GM19035 (cell line): ENCODE results near the gene RNF183.
A peak's percentile ranks its signal among the peaks of the same experiment; 100 is the strongest.
"Not testable (repeated sequence)": the region's sequence is repeated elsewhere in the genome, so short reads cannot be mapped to it uniquely, and the experiment has no call there.

Experiments
- ATAC-seq: cut with Tn5 transposase; IDR thresholded peaks from one replicate; pipeline ENCODE4 v1.9.1; 2021; ENCODE audit not compliant: unreplicated experiment

RNF183 gene

DNA sequence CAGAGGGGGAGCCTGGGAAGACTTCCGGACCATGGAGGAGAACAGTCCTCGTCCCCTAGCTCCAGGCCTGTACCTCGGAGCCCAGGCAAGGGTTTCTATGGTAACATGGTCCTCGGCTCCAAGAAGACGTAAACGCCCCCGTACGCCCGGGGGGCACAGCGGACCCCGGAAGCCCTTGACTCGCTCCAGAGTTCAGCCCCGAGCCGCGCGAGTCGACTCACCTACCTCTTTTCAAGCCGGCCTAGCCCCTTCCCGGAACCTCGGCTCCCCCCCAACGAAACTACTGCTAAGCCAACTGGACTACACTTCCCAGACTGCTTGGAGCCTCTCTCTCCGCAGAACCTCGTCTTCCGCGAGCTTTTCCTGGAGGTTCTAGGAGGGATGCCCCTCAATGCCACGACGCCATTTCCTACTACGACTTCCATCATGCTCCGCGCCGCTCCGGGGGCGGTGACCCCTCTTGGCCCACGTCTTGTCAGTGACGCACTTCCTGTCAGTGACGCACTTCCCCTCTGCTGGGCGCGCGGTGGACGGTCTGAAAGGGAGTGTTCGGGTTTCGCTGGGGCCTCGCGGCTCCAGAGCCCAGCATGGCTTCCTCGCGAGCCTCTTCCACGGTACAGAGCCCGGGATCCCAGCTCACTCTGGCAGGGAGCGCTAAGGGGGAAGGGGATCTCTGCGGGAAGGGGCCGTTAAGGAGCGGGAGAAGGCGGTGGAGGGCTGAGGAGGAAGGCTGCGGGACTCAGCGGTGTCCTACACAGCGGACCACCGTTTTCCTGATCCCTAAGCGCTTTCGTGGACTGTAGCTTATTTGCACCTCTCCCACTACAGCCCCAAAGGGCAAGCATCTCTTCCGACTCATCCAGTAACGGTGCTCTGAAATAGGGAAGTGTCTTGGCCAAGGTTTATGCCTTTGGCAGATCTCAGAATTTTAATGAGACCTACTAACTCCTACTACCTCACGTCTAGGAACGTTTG is 27.7 kb downstream of the RNF183 start, which contains the start of the genes CDC26 and PRPF4:
Gene CDC26 (minus strand): TSS at position 416 of the 975 bp plus-strand sequence. CDS start 3,065 bp downstream, outside the sequence.
Gene PRPF4 (plus strand): TSS at position 502 of the 975 bp plus-strand sequence. CDS start 86 bp downstream, at position 588.
- peak; percentile 99 for ATAC-seq

DNA sequence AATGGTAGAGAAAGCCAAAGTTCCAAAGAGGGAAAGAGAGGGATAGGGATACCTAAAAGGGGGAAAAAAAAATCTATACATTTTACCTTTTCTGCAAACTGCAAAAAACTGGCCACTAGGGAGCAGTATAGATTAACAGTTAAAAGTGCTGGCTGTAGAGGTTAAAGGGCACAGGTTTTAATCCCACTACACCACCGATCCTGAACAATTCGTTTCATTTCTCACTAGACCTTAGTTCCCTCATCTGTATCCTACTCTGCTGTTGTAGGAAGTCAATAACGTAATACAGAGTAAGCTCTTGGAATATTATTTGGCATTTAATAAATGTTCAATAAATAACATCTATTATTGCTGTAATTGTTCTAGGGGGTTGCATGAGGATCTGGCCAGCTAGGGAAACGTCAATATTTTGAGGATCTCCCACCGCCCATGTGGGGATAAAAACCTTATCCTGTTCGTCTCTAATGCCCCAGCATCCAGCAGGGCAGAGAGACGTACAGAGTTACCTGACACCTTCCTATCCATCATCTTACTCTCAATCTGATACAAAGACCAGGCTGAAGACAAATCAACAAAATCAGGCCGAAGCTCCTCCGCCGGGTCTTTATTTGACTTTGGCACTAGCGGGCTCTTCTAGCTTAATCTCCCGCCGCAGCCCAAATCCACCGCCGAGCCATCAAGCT is 28.6 kb downstream of the RNF183 start:
- peak; percentile 12 for ATAC-seq

DNA sequence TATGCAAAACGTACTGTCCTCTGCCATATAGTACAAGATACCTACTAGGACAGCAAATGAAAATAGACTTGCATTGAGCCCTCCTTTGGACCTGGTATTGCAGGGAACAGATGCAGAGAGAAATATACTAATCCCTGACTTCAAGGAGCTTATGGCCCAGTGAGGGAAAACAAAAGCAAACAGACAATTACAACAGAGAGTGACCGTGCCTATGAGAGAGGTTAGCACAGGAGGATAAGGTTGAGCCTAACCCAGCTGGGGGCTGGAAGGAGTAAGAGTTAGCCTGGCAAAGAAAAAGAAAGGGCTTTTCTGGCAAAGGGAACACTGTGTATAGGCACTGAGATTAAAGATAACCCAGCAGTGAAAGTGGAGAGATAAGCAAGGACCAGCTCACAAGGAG is 33.3 kb downstream of the RNF183 start:
- no peak for ATAC-seq

DNA sequence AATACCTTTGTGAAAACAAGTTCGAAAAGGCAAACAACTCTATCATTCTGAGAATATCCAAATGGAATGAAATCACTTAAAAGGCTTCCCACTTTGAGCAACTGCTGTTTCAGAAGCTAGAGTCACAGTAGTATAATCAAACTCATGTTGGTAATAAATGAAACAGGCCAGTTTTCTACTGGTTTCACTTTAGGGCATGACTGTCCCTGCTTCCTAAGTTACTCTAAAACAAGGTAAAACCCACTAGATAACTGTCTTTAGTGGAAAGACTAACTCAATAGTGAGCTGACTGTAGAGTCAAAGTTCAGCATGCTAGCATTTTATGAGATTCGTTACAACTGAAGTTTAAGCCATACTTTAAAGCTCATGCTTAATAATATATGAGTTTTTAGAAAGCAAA is 33.8 kb downstream of the RNF183 start:
- no peak for ATAC-seq

DNA sequence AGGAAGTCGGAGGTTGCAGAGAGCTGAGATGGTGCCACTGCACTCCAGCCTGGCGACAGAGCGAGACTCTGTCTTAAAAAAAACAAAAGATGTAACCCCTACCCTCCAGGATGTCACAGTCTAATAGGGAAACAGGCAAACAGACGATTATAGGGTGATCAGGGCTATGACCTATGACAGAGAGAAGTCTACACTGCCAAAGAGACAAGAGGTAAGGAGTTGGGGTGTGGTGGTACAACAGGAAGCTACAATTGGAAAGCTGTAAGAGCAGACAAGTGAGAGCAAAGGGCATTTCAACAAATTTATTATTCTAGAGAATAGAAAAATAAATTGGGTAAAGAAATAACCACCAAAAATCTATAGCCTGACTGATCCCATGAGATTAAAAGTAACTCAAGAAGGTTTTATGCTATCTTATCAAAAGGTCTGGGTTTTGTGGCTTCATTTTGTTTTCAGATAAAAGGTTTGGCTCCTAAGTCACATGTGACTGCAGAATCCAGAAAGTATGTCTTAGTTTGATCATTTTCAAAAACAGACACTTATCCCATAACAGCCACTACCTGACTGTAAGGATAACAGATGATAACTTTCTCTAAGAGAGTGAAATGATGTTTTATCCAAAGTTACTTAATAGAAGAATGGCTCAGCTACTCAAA is 35.1 kb downstream of the RNF183 start:
- no peak for ATAC-seq

DNA sequence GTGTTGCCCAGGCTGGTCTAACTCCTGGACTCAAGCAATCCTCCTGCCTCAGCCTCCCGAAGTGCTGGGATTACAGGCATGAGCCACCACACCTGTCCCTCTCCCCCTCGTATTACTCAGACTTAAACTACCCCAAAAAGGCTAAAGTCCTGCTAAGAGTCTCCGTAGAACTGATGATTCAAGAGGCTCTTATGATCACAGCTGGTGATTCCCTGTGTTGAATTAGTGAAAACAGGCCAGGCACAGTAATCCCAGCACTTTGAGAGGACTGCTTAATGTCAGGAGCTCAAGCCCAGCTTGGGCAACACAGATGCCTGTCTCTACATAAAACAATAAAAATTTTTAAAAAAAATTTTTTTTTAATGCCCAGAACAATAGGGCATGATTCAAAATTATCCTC is 37.0 kb downstream of the RNF183 start:
- no peak for ATAC-seq

DNA sequence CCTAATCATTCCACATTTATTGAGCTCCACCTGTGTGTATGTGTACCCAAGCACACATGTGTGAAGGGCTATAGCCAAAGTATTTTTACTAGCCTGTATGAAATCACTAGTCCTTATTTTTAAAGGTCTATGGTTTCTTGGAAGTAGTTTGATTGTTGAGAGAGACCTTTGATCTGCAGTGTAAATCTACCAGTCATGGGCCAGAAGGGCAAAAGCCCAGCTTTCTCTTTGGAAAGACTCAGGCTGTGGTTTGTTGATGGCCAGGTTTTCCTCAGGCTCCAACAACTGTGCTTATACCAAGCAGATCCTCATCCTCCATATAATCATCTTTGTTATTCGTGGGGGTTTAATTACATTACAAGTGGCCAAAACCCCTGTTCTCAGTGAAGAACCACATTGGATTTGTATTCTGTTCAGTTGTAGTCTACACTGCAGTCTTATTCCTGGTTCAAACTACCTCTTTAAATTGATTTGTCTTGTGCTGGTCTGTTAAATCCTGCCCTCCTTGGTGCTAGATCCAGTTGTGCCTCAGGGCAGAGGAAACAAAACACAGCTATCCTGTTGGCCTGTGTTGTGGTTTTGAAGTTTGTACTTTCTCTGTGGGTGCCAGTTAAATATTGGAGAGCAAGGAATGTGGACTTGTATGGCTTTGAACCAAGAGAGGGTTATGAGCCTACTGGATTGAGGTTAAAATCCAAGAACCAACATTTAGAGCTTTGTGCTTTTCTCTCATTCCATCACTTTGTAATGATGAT is 41.1 kb downstream of the RNF183 start:
- no peak for ATAC-seq

DNA sequence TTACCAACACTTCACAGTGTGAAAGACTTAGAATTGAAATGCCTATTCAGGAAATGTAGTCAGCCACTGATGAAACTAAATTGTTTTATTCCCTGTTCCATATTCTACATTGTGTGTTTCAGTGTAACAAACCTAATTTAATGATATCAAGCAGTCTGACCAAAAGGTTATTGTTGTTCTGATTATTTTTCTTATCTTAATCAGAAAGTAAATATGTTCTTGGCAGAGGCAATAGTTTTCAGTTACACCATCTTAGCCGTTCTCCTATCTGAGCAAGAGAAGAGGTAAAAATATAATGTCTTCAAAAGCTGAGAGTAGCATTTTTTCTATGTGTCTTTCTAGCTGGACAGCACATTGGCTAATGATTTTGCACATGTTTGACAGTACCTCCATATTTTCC is 44.9 kb downstream of the RNF183 start:
- no peak for ATAC-seq

DNA sequence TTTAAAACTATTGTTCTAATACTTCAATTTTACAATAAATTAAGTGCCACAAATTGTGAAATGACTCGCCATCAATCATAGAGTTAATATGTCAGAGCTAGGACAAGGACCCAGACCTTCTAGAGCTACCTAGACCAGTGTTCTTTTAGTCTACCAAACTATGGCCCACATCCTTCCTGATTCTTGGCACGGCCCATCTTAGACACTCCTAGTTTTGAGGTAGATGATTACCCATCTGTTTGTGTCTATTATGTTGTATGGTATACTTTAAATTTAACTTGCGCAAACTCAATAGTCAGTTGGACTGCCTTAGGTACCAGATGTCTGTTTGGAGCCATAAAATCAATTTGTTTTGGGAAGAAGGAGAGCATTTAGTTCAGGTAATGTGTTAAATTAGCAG is 45.3 kb downstream of the RNF183 start:
- ATAC-seq, result no peak

DNA sequence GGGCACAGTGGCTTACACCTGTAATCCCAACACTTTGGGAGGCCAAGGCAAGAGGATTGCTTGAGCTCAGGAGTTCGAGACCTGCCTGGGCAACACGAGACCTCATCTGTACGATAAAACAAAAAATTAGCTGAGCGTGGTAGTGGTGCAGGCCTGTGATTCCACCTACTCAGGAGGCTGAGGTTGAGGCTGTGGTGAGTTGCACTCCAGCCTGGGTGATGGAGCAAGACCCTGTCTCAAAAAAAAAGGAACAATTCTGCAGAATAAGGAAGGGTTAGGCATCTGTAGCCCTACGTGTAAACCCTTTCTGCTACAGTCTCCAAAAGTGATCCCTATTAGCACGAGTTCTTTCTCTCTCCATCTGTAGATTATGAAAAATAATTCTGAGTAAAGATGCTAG is 47.7 kb downstream of the RNF183 start:
- no peak for ATAC-seq

DNA sequence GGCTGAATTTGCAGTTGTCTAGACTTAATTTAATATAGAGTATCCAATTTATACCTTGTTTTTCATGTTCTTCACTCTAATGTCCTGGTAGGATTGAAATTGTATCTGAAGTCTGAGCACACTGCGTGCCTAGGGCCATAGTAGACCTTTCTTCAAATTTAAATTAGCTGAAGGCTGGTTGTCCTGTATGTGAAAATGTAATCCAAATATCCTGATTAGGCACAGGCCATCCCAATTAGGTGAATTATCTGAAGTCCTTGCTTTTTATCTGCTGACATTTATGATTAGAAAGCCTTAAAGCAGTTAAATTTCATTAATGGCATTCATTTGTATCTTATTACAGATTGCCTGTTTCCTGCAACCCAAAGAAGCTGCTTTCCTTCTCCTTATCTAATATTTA is 48.2 kb downstream of the RNF183 start:
- ATAC-seq, result no peak

DNA sequence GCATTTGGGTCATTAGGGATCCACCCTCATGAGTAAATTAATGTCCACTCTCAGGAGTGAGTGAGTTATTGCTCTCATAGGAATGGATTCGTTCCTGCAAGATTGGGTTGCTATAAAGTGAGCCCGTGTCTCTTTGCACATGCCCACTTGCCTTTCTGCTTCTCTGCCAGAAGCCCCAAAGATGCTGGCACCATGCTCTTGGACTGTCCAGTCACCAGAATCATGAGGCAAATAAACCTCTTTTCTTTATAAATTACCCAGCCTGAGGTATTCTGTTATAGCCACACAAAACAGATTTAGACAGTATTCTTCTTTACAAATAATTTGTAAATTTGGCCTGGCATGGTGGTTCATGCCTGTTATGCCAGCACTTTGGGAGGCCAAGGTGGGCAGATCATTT is 52.4 kb downstream of the RNF183 start:
- ATAC-seq, result no peak

DNA sequence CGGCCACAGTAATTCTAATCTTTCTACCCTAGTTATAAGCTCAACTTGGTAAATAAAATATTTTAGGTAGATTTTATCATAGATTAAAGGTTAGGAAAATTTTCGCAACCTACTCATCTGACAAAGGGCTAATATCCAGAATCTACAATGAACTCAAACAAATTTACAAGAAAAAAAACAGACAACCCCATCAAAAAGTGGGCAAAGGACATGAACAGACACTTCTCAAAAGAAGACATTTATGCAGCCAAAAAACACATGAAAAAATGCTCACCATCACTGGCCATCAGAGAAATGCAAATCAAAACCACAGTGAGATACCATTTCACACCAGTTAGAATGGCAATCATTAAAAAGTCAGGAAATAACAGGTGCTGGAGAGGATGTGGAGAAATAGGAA is 53.5 kb downstream of the RNF183 start:
- ATAC-seq, result not testable (repeated sequence)

DNA sequence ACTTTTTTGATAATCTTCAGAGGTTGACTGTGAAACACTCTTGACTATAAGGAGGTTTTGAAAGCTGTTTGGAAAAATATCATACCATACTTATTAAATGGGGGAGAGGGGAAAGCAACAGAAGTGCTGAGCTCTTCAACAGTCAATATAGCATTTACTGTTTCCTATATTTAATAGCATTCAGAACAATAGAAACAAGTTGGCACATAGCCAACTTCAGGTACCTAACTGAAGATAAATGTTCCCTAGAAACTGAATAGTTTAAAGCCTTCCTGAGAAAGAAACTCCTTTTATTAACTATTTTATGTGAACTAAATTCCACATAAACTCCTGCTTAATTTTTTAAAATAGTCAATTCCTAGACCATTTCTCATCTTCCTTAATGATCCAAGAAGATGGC is 55.5 kb downstream of the RNF183 start:
- ATAC-seq, result no peak
